A549 (cell line): ENCODE data around the gene ADIG. TPM values are rescaled to one million over a fixed set of nuclear protein-coding genes. Genes with fewer than 3 reads are reported as not detected.
A peak's percentile ranks its signal among the peaks of the same experiment; 100 is the strongest.

Experiments
- ATAC-seq, 2 experiments: fragments of 200-7000 bp in 1 of 2; fragments of >200 bp in 1 of 2; cut with Nextera tagmentation in 1 of 2; cut with Tn5 transposase in 1 of 2; 3 replicates each; pipeline versions ENCODE4 v1.8.0 to v1.9.1; 2018 to 2020; ENCODE audit warnings: mild to moderate bottlenecking in 1 of 2, moderate library complexity in 1 of 2
- CTCF ChIA-PET: fragments of 300-600 bp; sonication (Branson Sonifier 250); formaldehyde crosslinking; extraction: SDS; loops from one replicate; lab custom pipeline; 2021; ENCODE audit warnings: antibody characterized with exemption, inconsistent platforms; lab: Yijun Ruan, JAX
- POLR2A ChIA-PET: fragments of 350-600 bp; formaldehyde crosslinking; extraction: SDS; loops from one replicate; lab custom pipeline; 2021; ENCODE audit warnings: antibody characterized with exemption, inconsistent platforms; lab: Yijun Ruan, JAX
- DNase-seq, 2 experiments: peaks; one replicate each; pipeline versions ENCODE4 v3.0.0 to v3.0.0-alpha.2; 2011 to 2016; ENCODE audit warnings: low read depth in 1 of 2, low spot score in 1 of 2
- FAIRE-seq: peaks from 2 replicates; lab custom pipeline; 2011; peaks lifted over from hg19 to GRCh38; lab: Jason Lieb, UNC
- H3K27ac ChIP-seq, 2 experiments: fragments of >200 bp; sonication (Bioruptor Twin); formaldehyde crosslinking; 3 replicates each; pipeline ENCODE4 v1.5.1; 2016 to 2017
- H3K4me1 ChIP-seq: fragments of >200 bp; sonication (Bioruptor Twin); formaldehyde crosslinking; 3 replicates; pipeline ENCODE4 v1.6.1; 2016
- H3K4me2 ChIP-seq: fragments of >200 bp; sonication (Bioruptor Twin); formaldehyde crosslinking; 3 replicates; pipeline ENCODE4 v1.6.1; 2016
- H3K4me3 ChIP-seq: fragments of >200 bp; sonication (Bioruptor Twin); formaldehyde crosslinking; 3 replicates; pipeline ENCODE4 v1.5.1; 2016
- H3K9me3 ChIP-seq: fragments of >200 bp; sonication (Bioruptor Twin); formaldehyde crosslinking; 3 replicates; pipeline ENCODE4 v1.6.1; 2016
- CBX8 ChIP-seq: fragments of 200-600 bp; sonication (generic); IDR thresholded peaks from 2 replicates; pipeline ENCODE4 v1.6.1; 2016
- CEBPB ChIP-seq, 2 experiments: fragments of >200 bp in 1 of 2; sonication (Bioruptor Twin) in 1 of 2; formaldehyde crosslinking in 1 of 2; IDR thresholded peaks; 2 replicates each; pipeline ENCODE4 v1.6.1; 2012 to 2016
- EHMT2 ChIP-seq: fragments of 200-600 bp; sonication (generic); IDR thresholded peaks from 2 replicates; pipeline ENCODE4 v1.6.1; 2016; ENCODE audit warnings: antibody characterized with exemption, low read depth, mild to moderate bottlenecking, moderate library complexity
- EP300 ChIP-seq, 2 experiments: fragments of >200 bp; sonication (Bioruptor Twin); formaldehyde crosslinking; IDR thresholded peaks; 2 replicates in 1 of 2; 3 replicates in 1 of 2; pipeline ENCODE4 v1.6.1; 2016 to 2017
- ESRRA ChIP-seq: fragments of 150-350 bp; IDR thresholded peaks from 2 replicates; pipeline ENCODE4 v1.6.1; 2014; ENCODE audit warnings: mild to moderate bottlenecking, low read length, borderline replicate concordance
- FOSL2 ChIP-seq, 2 experiments: fragments of 450-650 bp in 1 of 2; fragments of >200 bp in 1 of 2; sonication (Bioruptor Twin) in 1 of 2; formaldehyde crosslinking; IDR thresholded peaks; 2 replicates each; pipeline versions ENCODE4 v1.5.0 to v1.6.1; 2016 to 2020; ENCODE audit warnings: mild to moderate bottlenecking in 1 of 2, moderate library complexity in 1 of 2
- FOXS1 ChIP-seq: fragments of 250-450 bp; sonication (Bioruptor Pico); IDR thresholded peaks from 2 replicates; pipeline ENCODE4 v1.5.0; 2020; ENCODE audit warnings: mild to moderate bottlenecking, moderate library complexity
- GATA3 ChIP-seq: IDR thresholded peaks from 2 replicates; pipeline ENCODE4 v1.6.1; 2012; ENCODE audit warnings: borderline replicate concordance
- HOXA7 ChIP-seq: fragments of 250-450 bp; sonication (Bioruptor Pico); IDR thresholded peaks from 2 replicates; pipeline ENCODE4 v1.5.0; 2020; ENCODE audit warnings: mild to moderate bottlenecking, moderate library complexity
- HOXB13 ChIP-seq: fragments of 250-450 bp; sonication (Bioruptor Pico); IDR thresholded peaks from 2 replicates; pipeline ENCODE4 v1.5.0; 2020; ENCODE audit warnings: low read depth, mild to moderate bottlenecking, moderate library complexity
- HOXB5 ChIP-seq: fragments of 250-450 bp; sonication (Bioruptor Pico); IDR thresholded peaks from 2 replicates; pipeline ENCODE4 v1.5.0; 2020; ENCODE audit warnings: mild to moderate bottlenecking, moderate library complexity
- JUN ChIP-seq, 2 experiments: fragments of >200 bp; sonication (Bioruptor Twin); formaldehyde crosslinking; IDR thresholded peaks; 2 replicates in 1 of 2; 3 replicates in 1 of 2; pipeline ENCODE4 v1.6.1; 2016 to 2017
- KDM5A ChIP-seq: fragments of 200-600 bp; sonication (generic); IDR thresholded peaks from 2 replicates; pipeline ENCODE4 v1.6.1; 2016; ENCODE audit warnings: antibody characterized with exemption, mild to moderate bottlenecking
- MAFK ChIP-seq: fragments of 450-650 bp; IDR thresholded peaks from 2 replicates; pipeline ENCODE4 v1.6.1; 2014; ENCODE audit not compliant: partially characterized antibody
- NFE2L2 ChIP-seq: fragments of 150-350 bp; conservative IDR thresholded peaks from 2 replicates; pipeline ENCODE4 v1.6.1; 2014; ENCODE audit warnings: low read length
- NR3C1 ChIP-seq: fragments of >200 bp; sonication (Bioruptor Twin); formaldehyde crosslinking; IDR thresholded peaks from 3 replicates; pipeline ENCODE4 v1.6.1; 2017
- PHF8 ChIP-seq: fragments of 200-600 bp; sonication (generic); IDR thresholded peaks from 2 replicates; pipeline ENCODE4 v1.6.1; 2016; ENCODE audit warnings: low read depth, mild to moderate bottlenecking, antibody characterized with exemption, moderate library complexity, borderline replicate concordance
- POLR2A ChIP-seq: IDR thresholded peaks from 2 replicates; pipeline ENCODE4 v1.6.1; 2012; ENCODE audit warnings: mild to moderate bottlenecking, low read length
- POLR2AphosphoS2 ChIP-seq: conservative IDR thresholded peaks from 2 replicates; pipeline ENCODE4 v1.6.1; 2012; ENCODE audit warnings: low read length, improper control_type of control experiment, inconsistent platforms
- RARB ChIP-seq: fragments of 250-450 bp; sonication (Bioruptor Pico); IDR thresholded peaks from 2 replicates; pipeline ENCODE4 v1.8.0; 2021; ENCODE audit warnings: mild to moderate bottlenecking, moderate library complexity
- RCOR1 ChIP-seq: fragments of 150-350 bp; IDR thresholded peaks from 2 replicates; pipeline ENCODE4 v1.6.1; 2014; ENCODE audit warnings: antibody characterized with exemption, low read length, low read depth
- RNF2 ChIP-seq: fragments of 200-600 bp; sonication (generic); IDR thresholded peaks from 2 replicates; pipeline ENCODE4 v1.6.1; 2016; ENCODE audit warnings: low read depth, mild to moderate bottlenecking, antibody characterized with exemption, moderate library complexity, borderline replicate concordance
- SMC3 ChIP-seq: fragments of >200 bp; sonication (Bioruptor Twin); formaldehyde crosslinking; IDR thresholded peaks from 3 replicates; pipeline ENCODE4 v1.6.1; 2018; ENCODE audit warnings: inconsistent platforms
- SREBF2 ChIP-seq: fragments of 450-650 bp; IDR thresholded peaks from 2 replicates; pipeline ENCODE4 v1.6.1; 2014; ENCODE audit warnings: mild to moderate bottlenecking, moderate library complexity
- ZFP36 ChIP-seq: fragments of 450-650 bp; IDR thresholded peaks from 2 replicates; pipeline ENCODE4 v1.6.1; 2014; ENCODE audit warnings: borderline replicate concordance; ENCODE audit not compliant: partially characterized antibody
- ZNF302 ChIP-seq: fragments of 250-450 bp; sonication (Bioruptor Pico); IDR thresholded peaks from 2 replicates; pipeline ENCODE4 v1.9.0; 2021; ENCODE audit warnings: inconsistent platforms, mild to moderate bottlenecking, moderate library complexity
- WGBS: methylation state at CpG from one replicate; pipeline ENCODE4 v1.1.6; 2017; ENCODE audit errors: missing lambda C conversion rate; 5-methylcytosine and 5-hydroxymethylcytosine counted together
- polyA plus RNA-seq, 4 experiments: library from polyadenylated mRNA; depleted of rRNA in 3 of 4; stranded (reverse); fragments of >200 nt; fragmentation: RNase III in 1 of 4; extraction: RNeasy Plus Mini Kit Qiagen cat#74134 plus additional on column Dnase treatment in 1 of 4; gene quantifications; 2 replicates in 3 of 4; 3 replicates in 1 of 4; pipeline ENCODE4 v1.2.3, GENCODE V29; 2011 to 2017
- TF ChIP-seq, protein P1 (sequence below): IDR thresholded peaks from 2 replicates; pipeline ENCODE4 v1.6.1; 2012; ENCODE audit warnings: low read depth, borderline replicate concordance
- TF ChIP-seq, protein P2 (sequence below): fragments of >200 bp; sonication (Bioruptor Twin); formaldehyde crosslinking; IDR thresholded peaks from 3 replicates; pipeline ENCODE4 v1.6.1; 2016
- TF ChIP-seq, protein P3 (sequence below): fragments of 200-600 bp; sonication (generic); IDR thresholded peaks from 2 replicates; pipeline ENCODE4 v1.6.1; 2016; ENCODE audit warnings: antibody characterized with exemption, mild to moderate bottlenecking, moderate library complexity
- TF ChIP-seq, protein P4 (sequence below): fragments of 150-350 bp; IDR thresholded peaks from 2 replicates; pipeline ENCODE4 v1.6.1; 2014; ENCODE audit warnings: low read depth, mild to moderate bottlenecking, low read length

ADIG gene
- polyA plus RNA-seq, 2 of the 4 experiments (the other 2 are of a cell fraction): not detected

DNA sequence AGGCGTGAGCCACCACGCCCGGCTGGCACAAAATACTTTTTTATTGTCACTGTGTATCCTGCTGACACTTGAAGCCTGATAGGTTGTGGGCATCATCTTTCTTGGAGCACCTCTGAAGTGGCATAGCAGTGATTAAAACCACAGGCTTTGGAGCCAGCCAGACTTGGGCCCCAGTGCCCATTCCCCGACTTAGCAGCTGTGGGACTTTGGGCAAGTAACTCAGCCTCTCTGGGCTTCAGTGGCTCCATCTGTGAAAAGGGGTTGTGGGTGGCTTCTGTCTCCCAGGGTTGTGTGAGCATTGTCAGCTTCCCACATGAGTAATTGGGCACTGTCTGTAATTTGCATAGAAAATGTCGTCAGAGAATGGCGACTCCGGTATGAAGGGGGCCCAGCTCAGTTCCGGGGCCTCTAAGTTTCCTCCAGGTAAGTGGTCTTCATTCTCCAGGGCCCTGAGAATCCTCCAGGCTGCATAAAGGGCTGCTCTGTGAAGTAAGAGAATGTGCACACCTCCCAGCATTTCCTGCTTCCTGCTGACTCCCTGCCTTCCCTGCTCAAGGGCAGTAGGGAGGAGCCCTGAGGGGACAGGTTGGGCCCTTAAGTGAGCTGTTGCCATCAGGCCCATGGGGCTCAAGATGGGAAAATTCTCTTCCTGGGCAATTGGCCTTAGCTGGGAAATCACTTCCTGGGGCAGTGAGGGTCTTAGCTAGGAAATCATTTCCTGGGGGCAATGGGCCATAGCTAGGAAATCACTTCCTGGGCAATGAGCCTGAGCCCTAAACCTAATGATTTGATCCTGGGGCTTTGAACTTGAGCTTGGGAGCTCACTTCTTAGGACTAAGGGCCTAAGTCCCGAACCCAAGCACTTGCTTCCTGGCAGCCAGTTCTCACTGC, 47.8 kb downstream of the ADIG start:
- TF ChIP-seq FOXS1 (CRISPR knock-in tag) (no peak), GATA3 (no peak), SREBF2 (no peak), CBX8 (no peak), HOXB13 (CRISPR knock-in tag) (no peak), ZNF302 (CRISPR knock-in tag) (no peak), KDM5A (no peak), FOSL2 (IDR thresholded peaks at IDR 0.05) (no peak), FOSL2 (CRISPR knock-in tag; IDR thresholded peaks at IDR 0.05) (no peak), EP300 (IDR thresholded peaks at IDR 0.05) (no peak), ZFP36 (no peak), ESRRA (no peak), POLR2AphosphoS2 (no peak), RCOR1 (no peak), JUN (IDR thresholded peaks at IDR 0.05) (no peak)
- TF ChIP-seq, protein P1, sequence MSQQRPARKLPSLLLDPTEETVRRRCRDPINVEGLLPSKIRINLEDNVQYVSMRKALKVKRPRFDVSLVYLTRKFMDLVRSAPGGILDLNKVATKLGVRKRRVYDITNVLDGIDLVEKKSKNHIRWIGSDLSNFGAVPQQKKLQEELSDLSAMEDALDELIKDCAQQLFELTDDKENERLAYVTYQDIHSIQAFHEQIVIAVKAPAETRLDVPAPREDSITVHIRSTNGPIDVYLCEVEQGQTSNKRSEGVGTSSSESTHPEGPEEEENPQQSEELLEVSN: no peak
- TF ChIP-seq, protein P2, sequence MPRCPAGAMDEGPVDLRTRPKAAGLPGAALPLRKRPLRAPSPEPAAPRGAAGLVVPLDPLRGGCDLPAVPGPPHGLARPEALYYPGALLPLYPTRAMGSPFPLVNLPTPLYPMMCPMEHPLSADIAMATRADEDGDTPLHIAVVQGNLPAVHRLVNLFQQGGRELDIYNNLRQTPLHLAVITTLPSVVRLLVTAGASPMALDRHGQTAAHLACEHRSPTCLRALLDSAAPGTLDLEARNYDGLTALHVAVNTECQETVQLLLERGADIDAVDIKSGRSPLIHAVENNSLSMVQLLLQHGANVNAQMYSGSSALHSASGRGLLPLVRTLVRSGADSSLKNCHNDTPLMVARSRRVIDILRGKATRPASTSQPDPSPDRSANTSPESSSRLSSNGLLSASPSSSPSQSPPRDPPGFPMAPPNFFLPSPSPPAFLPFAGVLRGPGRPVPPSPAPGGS: no peak
- TF ChIP-seq, protein P3, sequence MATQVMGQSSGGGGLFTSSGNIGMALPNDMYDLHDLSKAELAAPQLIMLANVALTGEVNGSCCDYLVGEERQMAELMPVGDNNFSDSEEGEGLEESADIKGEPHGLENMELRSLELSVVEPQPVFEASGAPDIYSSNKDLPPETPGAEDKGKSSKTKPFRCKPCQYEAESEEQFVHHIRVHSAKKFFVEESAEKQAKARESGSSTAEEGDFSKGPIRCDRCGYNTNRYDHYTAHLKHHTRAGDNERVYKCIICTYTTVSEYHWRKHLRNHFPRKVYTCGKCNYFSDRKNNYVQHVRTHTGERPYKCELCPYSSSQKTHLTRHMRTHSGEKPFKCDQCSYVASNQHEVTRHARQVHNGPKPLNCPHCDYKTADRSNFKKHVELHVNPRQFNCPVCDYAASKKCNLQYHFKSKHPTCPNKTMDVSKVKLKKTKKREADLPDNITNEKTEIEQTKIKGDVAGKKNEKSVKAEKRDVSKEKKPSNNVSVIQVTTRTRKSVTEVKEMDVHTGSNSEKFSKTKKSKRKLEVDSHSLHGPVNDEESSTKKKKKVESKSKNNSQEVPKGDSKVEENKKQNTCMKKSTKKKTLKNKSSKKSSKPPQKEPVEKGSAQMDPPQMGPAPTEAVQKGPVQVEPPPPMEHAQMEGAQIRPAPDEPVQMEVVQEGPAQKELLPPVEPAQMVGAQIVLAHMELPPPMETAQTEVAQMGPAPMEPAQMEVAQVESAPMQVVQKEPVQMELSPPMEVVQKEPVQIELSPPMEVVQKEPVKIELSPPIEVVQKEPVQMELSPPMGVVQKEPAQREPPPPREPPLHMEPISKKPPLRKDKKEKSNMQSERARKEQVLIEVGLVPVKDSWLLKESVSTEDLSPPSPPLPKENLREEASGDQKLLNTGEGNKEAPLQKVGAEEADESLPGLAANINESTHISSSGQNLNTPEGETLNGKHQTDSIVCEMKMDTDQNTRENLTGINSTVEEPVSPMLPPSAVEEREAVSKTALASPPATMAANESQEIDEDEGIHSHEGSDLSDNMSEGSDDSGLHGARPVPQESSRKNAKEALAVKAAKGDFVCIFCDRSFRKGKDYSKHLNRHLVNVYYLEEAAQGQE: no peak
- no peak overlapping the region for H3K4me2 ChIP-seq
- H3K27ac ChIP-seq: peak overlapping the region in 1 of 2 experiments; percentile 54; a peak in 2 of 6 replicates
- FAIRE-seq: no peak
- no peaks in the 10 kb centered on the region for H3K9me3 ChIP-seq
- DNase-seq: no peak
- H3K4me3 ChIP-seq: no peak overlapping the region
- WGBS: 88% methylated on average over 9 of the region's 9 CpGs
- POLR2A ChIA-PET: no interaction called here
- 0 out of 6 replicates have a peak, but pooled peaks of 1 of the 2 experiments have one; percentile 37 for ATAC-seq
- peaks cover 14% of the 10 kb centered on the region; the same call in 1 of the 3 replicates for H3K4me1 ChIP-seq
- CTCF ChIA-PET: interaction anchor here (0.6 to 1.7 kb wide), 7 partner anchors 10 to 960 kb away, joined by 3 to 6 read pairs (median 4); no protein-coding TSS in a partner anchor

GRCh38 chr20:38629979-38630378, 49.0 kb downstream of the ADIG start:
- H3K9me3 ChIP-seq: no peaks in the 10 kb centered on the region
- ChIA-PET POLR2A (no interaction called here), CTCF (interaction anchor here (0.7 to 1.5 kb wide), 3 partner anchors 9 to 121 kb away, joined by 3 to 6 read pairs (median 5); no protein-coding TSS in a partner anchor)
- 95% methylated on average over 1 of the region's 1 CpG for whole genome bisulfite sequencing
- H3K27ac ChIP-seq: peak overlapping the region in 1 of 2 experiments; percentile 54; a peak in 2 of 6 replicates
- DNase-seq (no peak), ATAC-seq (no peak), FAIRE-seq (no peak)
- peaks cover 14% of the 10 kb centered on the region; the same call in 1 of the 3 replicates for H3K4me1 ChIP-seq
- TF ChIP-seq MAFK (no peak), HOXA7 (CRISPR knock-in tag) (no peak), GATA3 (no peak), POLR2A (no peak), ZFP36 (no peak), HOXB5 (CRISPR knock-in tag) (no peak), RARB (no peak), RNF2 (no peak), NFE2L2 (no peak), SMC3 (no peak), EHMT2 (no peak), NR3C1 (no peak), PHF8 (no peak), CBX8 (no peak), FOSL2 (IDR thresholded peaks at IDR 0.05) (no peak), FOSL2 (CRISPR knock-in tag; IDR thresholded peaks at IDR 0.05) (no peak), CEBPB (IDR thresholded peaks at IDR 0.05) (no peak), HOXB13 (CRISPR knock-in tag) (no peak)
- TF ChIP-seq, protein P4, sequence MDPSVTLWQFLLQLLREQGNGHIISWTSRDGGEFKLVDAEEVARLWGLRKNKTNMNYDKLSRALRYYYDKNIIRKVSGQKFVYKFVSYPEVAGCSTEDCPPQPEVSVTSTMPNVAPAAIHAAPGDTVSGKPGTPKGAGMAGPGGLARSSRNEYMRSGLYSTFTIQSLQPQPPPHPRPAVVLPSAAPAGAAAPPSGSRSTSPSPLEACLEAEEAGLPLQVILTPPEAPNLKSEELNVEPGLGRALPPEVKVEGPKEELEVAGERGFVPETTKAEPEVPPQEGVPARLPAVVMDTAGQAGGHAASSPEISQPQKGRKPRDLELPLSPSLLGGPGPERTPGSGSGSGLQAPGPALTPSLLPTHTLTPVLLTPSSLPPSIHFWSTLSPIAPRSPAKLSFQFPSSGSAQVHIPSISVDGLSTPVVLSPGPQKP: no peak
- H3K4me3 ChIP-seq: no peak overlapping the region
- no peak overlapping the region for H3K4me2 ChIP-seq
